GM19397 (cell line): ENCODE results near the gene SCEL.

Experiments used
- ATAC-seq: cut with Tn5 transposase; IDR thresholded peaks from one replicate; pipeline ENCODE4 v1.9.1; 2021; ENCODE audit warnings: mild to moderate bottlenecking, moderate library complexity; ENCODE audit not compliant: unreplicated experiment

The SCEL gene

DNA sequence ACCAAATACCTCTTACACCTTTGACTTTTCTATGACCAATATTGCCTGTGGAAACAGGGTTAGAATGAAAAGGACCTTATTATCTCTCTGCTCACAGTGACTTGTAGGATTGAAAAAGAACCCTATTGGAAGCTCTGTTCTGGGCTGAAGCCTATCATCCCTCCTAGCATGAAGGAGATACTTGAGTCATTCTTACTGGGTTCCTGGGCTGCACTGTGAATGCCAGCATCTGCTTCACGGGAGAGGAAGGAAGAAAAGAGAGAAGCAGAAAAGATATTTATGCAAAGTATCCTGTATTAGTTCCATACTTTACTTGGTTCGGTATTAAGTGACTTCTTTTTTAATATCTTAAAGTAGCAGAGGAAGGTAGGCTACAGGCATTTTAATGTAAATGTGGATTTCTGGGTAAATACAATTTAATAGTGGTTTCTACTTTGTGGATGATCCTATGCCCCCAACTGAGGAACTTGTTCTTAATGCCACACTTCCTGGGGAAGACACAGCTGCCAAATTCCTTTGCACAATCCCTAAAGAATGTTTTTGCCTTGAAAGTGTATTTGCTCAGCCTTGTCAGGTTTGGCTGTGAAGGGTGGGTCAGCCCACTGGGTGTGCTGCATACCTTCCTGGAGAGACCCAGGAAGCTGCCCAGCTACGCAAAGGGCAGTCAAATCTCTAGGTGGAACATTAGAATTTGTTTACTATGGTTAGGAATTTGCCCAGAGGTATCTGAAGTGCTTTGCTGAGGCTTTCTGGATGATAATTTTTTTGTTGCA lies 13.7 kb upstream of the SCEL start:
- ATAC-seq = no peak

- ATAC-seq = no peak
These were observed 13.1 kb upstream of the SCEL start for GRCh38 chr13:77522444-77522843.

- ATAC-seq = no peak
These were observed 12.1 kb upstream of the SCEL start for GRCh38 chr13:77523386-77523785.

GRCh38 chr13:77523834-77524728 lies 11.4 kb upstream of the SCEL start:
- no peak for ATAC-seq

- no peak for ATAC-seq
These were observed 7.1 kb upstream of the SCEL start for GRCh38 chr13:77528414-77528813.

DNA sequence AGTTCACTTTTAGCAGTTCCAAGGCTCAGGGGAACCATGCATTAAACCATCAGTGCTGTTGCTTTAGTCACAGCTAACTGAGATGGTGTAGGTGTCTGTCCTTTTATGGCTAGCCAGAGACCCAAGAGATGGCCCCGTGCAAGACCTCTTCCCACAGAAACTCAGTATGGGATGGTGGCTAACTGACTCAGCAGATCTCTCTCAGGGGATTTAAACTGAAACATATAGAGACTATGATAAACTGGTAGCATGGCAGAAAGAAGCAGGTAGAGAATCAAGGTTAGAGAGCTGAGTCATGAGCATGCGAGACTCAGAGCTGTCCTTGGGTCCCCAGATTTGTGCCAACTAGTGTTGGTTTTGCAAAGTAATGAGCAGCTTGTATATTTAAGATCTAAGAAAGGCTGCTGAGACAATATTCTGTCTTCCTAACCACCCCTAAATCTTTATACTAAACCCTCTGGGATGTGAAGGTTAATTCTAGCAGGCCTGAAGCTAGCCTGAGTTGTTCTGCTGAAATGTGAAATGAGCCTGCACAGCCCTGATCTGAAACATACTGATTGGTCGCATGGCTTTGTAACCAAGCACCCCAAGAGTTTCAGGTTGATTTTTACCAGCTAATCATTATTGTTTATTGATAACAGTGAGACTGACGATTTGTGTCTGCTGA lies 6.5 kb upstream of the SCEL start:
- ATAC-seq = peak; percentile 87

GRCh38 chr13:77529501-77529840 lies 6.0 kb upstream of the SCEL start:
- ATAC-seq = no peak

DNA sequence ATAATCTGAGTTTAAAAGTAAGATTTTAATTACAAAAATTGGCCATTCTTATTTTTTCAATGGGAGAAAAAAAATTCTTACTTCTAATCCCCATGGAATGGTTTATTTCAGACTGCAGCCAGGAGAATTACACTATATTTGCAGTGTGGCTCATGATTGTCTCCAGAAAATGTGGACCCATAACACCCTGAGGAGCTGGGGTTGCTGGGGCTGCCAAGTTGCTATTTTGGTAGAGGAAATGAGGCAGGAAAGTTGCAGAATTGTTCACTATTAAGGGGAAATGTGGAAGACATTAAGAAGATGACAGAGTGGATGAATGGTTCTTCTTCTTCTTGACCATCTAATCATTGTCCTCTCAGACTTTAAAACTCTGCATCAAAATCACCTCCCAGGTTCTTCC lies 4.6 kb upstream of the SCEL start:
- no peak for ATAC-seq

DNA sequence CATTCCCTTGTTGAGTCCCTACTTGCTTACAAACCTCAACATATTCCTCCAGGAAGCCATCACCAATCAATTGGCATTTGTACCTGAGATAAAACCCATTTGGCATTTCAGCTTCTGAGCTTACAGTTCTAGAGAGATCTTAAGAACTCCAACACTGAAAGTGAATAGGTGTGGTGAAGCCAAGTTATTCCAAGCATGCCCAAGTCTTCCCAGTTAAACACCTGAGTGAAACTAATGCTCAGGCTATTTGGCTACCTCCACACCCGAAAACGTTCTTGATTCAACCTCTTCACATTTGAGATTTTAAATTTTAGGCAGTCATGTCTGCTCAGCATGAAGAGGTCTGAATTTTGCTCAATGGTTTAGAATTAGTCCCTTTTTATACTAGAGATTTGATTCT lies 2.5 kb upstream of the SCEL start:
- no peak for ATAC-seq

DNA sequence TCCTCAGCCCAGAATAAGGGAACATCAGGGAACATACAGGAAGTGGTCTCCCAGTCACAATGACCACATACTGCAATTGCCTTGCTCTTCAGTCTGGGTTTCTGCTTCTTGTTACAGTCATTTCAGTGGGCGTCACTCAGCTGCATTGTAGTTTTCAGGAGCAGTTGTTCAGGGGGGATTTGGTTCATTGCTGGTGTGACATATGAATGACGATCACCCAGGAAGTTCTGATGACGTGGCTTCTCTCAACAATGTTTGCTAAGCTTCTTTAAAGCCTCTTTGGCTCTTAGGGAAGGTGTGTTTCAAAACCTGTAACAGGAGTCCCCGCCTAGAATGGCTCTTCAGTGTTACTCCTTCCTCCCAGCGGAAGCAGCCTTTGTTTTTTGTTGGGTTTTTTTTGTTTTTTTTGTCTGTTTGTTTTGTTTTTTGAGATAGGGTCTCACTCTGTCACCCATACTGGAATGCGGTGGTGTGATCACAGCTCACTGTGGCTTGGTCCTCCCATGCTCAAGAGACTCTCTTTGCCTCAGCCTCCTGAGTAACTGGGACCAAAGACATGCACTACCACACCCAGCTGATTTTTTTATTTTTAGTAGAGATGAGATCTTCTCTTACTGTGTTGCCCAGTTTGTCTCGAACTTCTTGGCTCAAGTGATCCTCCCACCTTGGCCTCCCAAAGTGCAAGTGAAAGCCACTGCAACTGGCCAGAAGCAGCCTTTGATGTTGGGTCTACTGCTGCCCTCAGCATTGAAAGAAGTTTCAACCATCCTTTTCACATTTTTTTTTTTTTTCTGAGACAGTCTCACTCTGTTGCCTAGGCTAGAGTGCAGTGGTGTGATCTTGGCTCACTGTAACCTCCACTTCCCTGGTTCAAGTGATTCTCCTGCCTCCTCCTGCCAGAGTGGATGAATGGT lies 1.4 kb upstream of the SCEL start:
- ATAC-seq = no peak

GRCh38 chr13:77536358-77536757 lies 852 bp downstream of the SCEL start:
- no peak for ATAC-seq

DNA sequence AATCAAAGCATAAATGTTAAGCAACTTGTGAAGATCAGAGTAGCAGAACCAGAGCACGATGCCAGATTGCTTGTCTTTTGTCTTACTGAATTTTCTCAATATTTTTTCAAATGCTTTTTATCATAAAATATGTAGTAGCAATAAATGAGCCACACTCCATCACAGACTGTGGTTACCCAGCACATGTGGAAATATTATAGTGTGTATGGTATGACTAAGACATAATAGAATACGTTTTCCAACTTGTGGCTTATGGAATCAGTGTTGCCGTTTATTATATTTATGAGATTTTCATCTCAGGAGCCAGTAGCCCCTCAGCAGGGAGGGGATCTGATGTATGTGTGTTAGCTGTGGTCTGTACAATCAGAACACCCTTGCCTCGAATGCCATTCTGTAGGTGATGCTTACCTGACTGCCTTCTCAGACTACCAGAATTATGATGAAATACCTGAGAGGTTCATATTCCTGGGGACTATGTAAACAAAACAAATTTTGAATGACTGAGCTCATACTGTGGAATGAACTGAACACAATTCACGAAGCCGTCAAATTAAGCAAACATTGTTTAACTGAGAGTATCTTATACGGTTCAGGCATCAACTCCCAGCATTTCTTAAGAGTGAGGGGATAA lies 1.9 kb downstream of the SCEL start:
- no peak for ATAC-seq

- ATAC-seq = no peak
These were observed 8.2 kb downstream of the SCEL start for GRCh38 chr13:77543711-77544110.

GRCh38 chr13:77544355-77544754 lies 8.8 kb downstream of the SCEL start:
- no peak for ATAC-seq

GRCh38 chr13:77544758-77545338 lies 9.3 kb downstream of the SCEL start:
- no peak for ATAC-seq

GRCh38 chr13:77545626-77546412 lies 10.3 kb downstream of the SCEL start:
- no peak for ATAC-seq

DNA sequence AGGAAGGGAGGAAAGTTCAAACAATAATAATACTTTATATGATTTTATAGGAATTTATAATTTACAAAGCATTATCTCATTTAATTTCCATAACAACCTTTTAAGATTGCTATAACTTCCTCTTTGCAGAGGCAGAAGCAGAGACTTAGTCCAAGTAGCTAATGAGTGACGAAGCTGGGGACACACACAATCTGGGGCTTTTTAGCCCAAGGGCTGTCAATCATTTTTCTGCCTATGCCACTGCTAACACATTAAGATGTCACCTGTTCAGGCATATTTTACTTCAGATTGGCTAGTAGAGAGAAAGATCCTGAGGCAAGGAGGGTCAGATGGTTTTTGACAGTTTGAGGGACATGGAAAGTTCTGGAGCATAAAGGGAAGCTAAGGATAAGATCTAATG lies 12.6 kb downstream of the SCEL start:
- ATAC-seq = peak; percentile 70

- no peak for ATAC-seq
These were observed 13.1 kb downstream of the SCEL start for GRCh38 chr13:77548594-77548993.

DNA sequence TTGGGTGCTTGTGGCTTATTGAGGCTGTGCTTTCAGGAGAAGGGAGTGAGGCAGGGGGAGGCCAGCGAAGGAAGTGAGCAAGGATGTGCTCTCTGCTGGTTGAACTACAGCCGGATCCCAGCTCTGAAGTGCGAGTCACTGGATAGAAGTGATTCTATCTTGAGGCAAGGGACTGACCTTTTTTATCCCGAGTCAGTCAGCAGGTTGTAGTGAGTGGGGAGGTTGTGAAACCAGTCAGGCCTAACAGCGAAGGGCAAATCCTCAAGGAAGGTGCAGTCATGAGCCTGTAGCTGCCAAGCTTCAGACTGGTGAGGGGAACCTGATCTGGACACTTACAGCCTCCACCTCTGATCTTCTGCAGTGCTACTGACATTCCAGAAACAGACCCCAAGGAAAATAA lies 18.6 kb downstream of the SCEL start:
- ATAC-seq = no peak
